Measurements from ENCODE around the gene MRTFA. TPM values are rescaled to one million over a fixed set of nuclear protein-coding genes. Genes with fewer than 3 reads are reported as not detected.

Gene MRTFA
- total RNA-seq, 6 experiments from 2014 or later: 9.3 to 20.6 (median 16.3) TPM

DNA sequence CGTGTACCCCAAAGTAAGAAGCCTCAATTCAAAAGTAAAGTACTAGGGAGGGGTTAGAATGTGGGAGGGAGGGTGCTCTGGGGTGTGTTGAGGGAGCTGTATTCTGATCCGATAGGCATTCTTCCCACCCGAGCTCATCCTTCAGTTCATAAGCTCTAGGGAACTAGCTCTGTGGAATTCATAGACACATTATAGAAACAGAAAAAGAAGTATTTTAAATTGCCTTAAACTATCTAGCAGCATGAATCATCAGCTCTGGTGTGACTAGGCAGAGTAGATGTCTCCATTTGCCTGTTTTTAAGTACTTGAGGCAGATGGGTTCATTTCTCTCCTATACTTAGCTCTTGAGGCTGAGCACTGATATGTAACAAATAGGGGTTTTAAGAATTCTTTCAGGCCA, 273.5 kb downstream of the MRTFA start:
- DNase-seq (no peak), ATAC-seq (no peak)
- Histone ChIP-seq H3K27ac (no peak overlapping the region), H3K27me3 (no peaks in the 10 kb centered on the region), H3K4me1 (no peaks in the 10 kb centered on the region), H3K36me3 (peaks cover 19 to 94% (median 57%) of the 10 kb centered on the region in 4 donors), H3K9me3 (no peaks in the 10 kb centered on the region), H3K4me3 (no peak overlapping the region)
- TF ChIP-seq, protein P1, sequence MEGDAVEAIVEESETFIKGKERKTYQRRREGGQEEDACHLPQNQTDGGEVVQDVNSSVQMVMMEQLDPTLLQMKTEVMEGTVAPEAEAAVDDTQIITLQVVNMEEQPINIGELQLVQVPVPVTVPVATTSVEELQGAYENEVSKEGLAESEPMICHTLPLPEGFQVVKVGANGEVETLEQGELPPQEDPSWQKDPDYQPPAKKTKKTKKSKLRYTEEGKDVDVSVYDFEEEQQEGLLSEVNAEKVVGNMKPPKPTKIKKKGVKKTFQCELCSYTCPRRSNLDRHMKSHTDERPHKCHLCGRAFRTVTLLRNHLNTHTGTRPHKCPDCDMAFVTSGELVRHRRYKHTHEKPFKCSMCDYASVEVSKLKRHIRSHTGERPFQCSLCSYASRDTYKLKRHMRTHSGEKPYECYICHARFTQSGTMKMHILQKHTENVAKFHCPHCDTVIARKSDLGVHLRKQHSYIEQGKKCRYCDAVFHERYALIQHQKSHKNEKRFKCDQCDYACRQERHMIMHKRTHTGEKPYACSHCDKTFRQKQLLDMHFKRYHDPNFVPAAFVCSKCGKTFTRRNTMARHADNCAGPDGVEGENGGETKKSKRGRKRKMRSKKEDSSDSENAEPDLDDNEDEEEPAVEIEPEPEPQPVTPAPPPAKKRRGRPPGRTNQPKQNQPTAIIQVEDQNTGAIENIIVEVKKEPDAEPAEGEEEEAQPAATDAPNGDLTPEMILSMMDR (IDR thresholded peaks at IDR 0.05): no peak
- no peak for TF ChIP-seq POLR2A (IDR thresholded peaks at IDR 0.05)
- intact Hi-C loops (cut with DNase I): no loop called here
- WGBS (ENCODE audit: insufficient coverage, low coverage, low lambda C conversion rate, missing lambda C conversion rate): 100% methylated on average over 2 of the region's 3 CpGs

DNA sequence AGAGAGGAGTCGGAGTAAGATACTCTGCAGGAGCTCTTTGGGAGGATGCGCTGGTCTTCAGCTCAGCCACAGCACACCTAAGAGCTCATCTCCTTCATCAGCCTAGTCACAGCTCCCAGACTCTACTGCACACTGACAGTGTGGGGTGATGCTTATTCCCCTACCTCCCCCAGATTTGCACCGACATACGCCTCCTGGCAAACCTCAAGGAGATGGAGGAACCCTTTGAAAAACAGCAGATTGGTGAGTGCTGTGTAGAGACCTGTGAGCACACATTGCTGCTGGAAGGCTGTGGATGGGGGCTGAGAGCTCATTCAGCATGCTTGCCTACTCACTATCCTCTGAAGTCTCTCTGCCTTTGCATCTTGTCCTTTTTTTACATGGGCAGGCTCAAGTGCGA, 275.4 kb downstream of the MRTFA start:
- no peaks in the 10 kb centered on the region for H3K4me1 ChIP-seq
- no peaks in the 10 kb centered on the region for H3K27me3 ChIP-seq
- 100% methylated on average over 5 of the region's 5 CpGs for WGBS (ENCODE audit: insufficient coverage, low coverage, low lambda C conversion rate, missing lambda C conversion rate)
- ATAC-seq (no peak), DNase-seq (no peak)
- TF ChIP-seq, protein P1 (IDR thresholded peaks at IDR 0.05): no peak
- TF ChIP-seq POLR2A (IDR thresholded peaks at IDR 0.05): no peak
- intact Hi-C loops (cut with DNase I): no loop called here
- H3K27ac ChIP-seq: no peak overlapping the region
- H3K4me3 ChIP-seq: no peak overlapping the region
- H3K9me3 ChIP-seq: no peaks in the 10 kb centered on the region
- peaks cover 19 to 99% (median 59%) of the 10 kb centered on the region in 4 donors for H3K36me3 ChIP-seq

Other genes with a start within 250 kb of the MRTFA start
- 1 to 10 TPM; 1.1 to 3.7 (median 1.9) TPM for gene MCHR1, start 42.8 kb upstream of the MRTFA start, total RNA-seq
- gene SLC25A17, start 182.6 kb upstream of the MRTFA start, total RNA-seq: 10 to 100 TPM; 10.9 to 15.5 (median 13.0) TPM
- 100 to 1,000 TPM in 4 of 6 experiments, 10 to 100 TPM in 2; 70.3 to 262 (median 143) TPM for gene ST13, start 219.9 kb upstream of the MRTFA start, total RNA-seq
- gene XPNPEP3, start 220.4 kb upstream of the MRTFA start, total RNA-seq: 10 to 100 TPM in 5 of 6 experiments, 1 to 10 TPM in 1; 9.2 to 33.7 (median 18.5) TPM
- gene DNAJB7, start 225.4 kb upstream of the MRTFA start, total RNA-seq: not detected

All from right lobe of liver (tissue), 6 donors.